ENCODE data around the gene CREG2. TPM values are rescaled to one million over a fixed set of nuclear protein-coding genes. Genes with fewer than 3 reads are reported as not detected.
"Not testable (repeated sequence)": the region's sequence is repeated elsewhere in the genome, so short reads cannot be mapped to it uniquely, and the experiment has no call there.

Gene CREG2
- total RNA-seq, 6 experiments from 2014 or later, result 0.20 TPM; not detected in 5

GRCh38 chr2:101325425-101325824 lies 61.9 kb downstream of the CREG2 start:
- no peaks in the 10 kb centered on the region for H3K9me3 ChIP-seq
- no peaks in the 10 kb centered on the region for H3K27me3 ChIP-seq
- H3K27ac ChIP-seq, result no peak overlapping the region
- DNase-seq (no peak), ATAC-seq (no peak)
- TF ChIP-seq POLR2A (IDR thresholded peaks at IDR 0.05), result no peak
- no peak for TF ChIP-seq CTCF (IDR thresholded peaks at IDR 0.05)
- H3K4me3 ChIP-seq, result no peak overlapping the region
- no peaks in the 10 kb centered on the region for H3K4me1 ChIP-seq
- intact Hi-C loops (cut with DNase I), result no loop called here
- no peaks in the 10 kb centered on the region for H3K36me3 ChIP-seq
- 86% methylated on average over 1 of the region's 1 CpG for WGBS (ENCODE audit: insufficient coverage, low coverage, low lambda C conversion rate, missing lambda C conversion rate)

GRCh38 chr2:101316568-101316967 lies 70.7 kb downstream of the CREG2 start:
- H3K27ac ChIP-seq; H3K9me3 ChIP-seq; intact Hi-C loops (cut with DNase I); H3K4me1 ChIP-seq; ATAC-seq; H3K36me3 ChIP-seq; H3K4me3 ChIP-seq; H3K27me3 ChIP-seq; DNase-seq: not testable (repeated sequence)
- 88% methylated on average over 4 of the region's 6 CpGs for WGBS (ENCODE audit: insufficient coverage, low coverage, low lambda C conversion rate, missing lambda C conversion rate)

GRCh38 chr2:101311696-101312017 lies 75.6 kb downstream of the CREG2 start:
- peak overlapping the region in 1 of 3 donors; percentile 28 for H3K27ac ChIP-seq
- no peak for DNase-seq
- 79% methylated on average over 3 of the region's 3 CpGs for WGBS (ENCODE audit: insufficient coverage, low coverage, low lambda C conversion rate, missing lambda C conversion rate)

GRCh38 chr2:101310834-101311695 lies 76.2 kb downstream of the CREG2 start:
- no peak for DNase-seq
- peak overlapping the region in 1 of 3 donors; percentile 28 for H3K27ac ChIP-seq
- TF ChIP-seq CTCF (IDR thresholded peaks at IDR 0.05), result no peak
- no peak for TF ChIP-seq POLR2A (IDR thresholded peaks at IDR 0.05)
- intact Hi-C loops (cut with DNase I), result no loop called here
- H3K4me1 ChIP-seq, result peaks cover 0 to 23% (median 0%) of the 10 kb centered on the region in 4 donors
- 59% methylated on average over 6 of the region's 7 CpGs for WGBS (ENCODE audit: insufficient coverage, low coverage, low lambda C conversion rate, missing lambda C conversion rate)
- H3K9me3 ChIP-seq, result no peaks in the 10 kb centered on the region
- H3K4me3 ChIP-seq, result no peak overlapping the region
- no peaks in the 10 kb centered on the region for H3K27me3 ChIP-seq
- no peaks in the 10 kb centered on the region for H3K36me3 ChIP-seq
- ATAC-seq, result no peak

More at GRCh38 chr2:101311696-101312017, 75.6 kb downstream of the CREG2 start:
- TF ChIP-seq POLR2A (IDR thresholded peaks at IDR 0.05), result no peak
- TF ChIP-seq CTCF (IDR thresholded peaks at IDR 0.05), result no peak
- peaks cover 0 to 17% (median 0%) of the 10 kb centered on the region in 4 donors for H3K4me1 ChIP-seq
- H3K9me3 ChIP-seq, result no peaks in the 10 kb centered on the region
- H3K36me3 ChIP-seq, result no peaks in the 10 kb centered on the region
- intact Hi-C loops (cut with DNase I), result no loop called here
- no peak for ATAC-seq
- no peak overlapping the region for H3K4me3 ChIP-seq
- H3K27me3 ChIP-seq, result no peaks in the 10 kb centered on the region

GRCh38 chr2:101310090-101310833 lies 77.0 kb downstream of the CREG2 start:
- ATAC-seq (no peak), DNase-seq (no peak)
- Histone ChIP-seq H3K4me3 (no peak overlapping the region), H3K36me3 (no peaks in the 10 kb centered on the region), H3K27me3 (no peaks in the 10 kb centered on the region), H3K27ac (peak overlapping the region in 1 of 3 donors; percentile 0), H3K9me3 (no peaks in the 10 kb centered on the region), H3K4me1 (peaks cover 0 to 28% (median 0%) of the 10 kb centered on the region in 4 donors)
- intact Hi-C loops (cut with DNase I), result no loop called here
- TF ChIP-seq POLR2A (IDR thresholded peaks at IDR 0.05) (no peak), CTCF (IDR thresholded peaks at IDR 0.05) (no peak)
- WGBS (ENCODE audit: insufficient coverage, low coverage, low lambda C conversion rate, missing lambda C conversion rate), result 60% methylated on average over 10 of the region's 10 CpGs
